Endometrial microvascular endothelial cells (primary cell): Measurements from ENCODE around the gene GDPD3. TPM values are rescaled to one million over a fixed set of nuclear protein-coding genes. Genes with fewer than 3 reads are reported as not detected.

Experiments used
- in situ Hi-C: cut with HindIII; loops from 2 replicates; pipeline ENCODE4 v1.10.0; 2017; ENCODE audit warnings: low sequenced_read_pairs, low pct_unique_long_range_greater_than_20kb; ENCODE audit errors: inconsistent ontology term
- total RNA-seq: library from RNA; depleted of rRNA; stranded (reverse); fragments of >200 nt; gene quantifications from one replicate; pipeline ENCODE4 v1.2.3, GENCODE V29; 2015; ENCODE audit errors: inconsistent ontology term

Gene GDPD3
- total RNA-seq, 1 donor from 2014 or later: 1.3 TPM

DNA sequence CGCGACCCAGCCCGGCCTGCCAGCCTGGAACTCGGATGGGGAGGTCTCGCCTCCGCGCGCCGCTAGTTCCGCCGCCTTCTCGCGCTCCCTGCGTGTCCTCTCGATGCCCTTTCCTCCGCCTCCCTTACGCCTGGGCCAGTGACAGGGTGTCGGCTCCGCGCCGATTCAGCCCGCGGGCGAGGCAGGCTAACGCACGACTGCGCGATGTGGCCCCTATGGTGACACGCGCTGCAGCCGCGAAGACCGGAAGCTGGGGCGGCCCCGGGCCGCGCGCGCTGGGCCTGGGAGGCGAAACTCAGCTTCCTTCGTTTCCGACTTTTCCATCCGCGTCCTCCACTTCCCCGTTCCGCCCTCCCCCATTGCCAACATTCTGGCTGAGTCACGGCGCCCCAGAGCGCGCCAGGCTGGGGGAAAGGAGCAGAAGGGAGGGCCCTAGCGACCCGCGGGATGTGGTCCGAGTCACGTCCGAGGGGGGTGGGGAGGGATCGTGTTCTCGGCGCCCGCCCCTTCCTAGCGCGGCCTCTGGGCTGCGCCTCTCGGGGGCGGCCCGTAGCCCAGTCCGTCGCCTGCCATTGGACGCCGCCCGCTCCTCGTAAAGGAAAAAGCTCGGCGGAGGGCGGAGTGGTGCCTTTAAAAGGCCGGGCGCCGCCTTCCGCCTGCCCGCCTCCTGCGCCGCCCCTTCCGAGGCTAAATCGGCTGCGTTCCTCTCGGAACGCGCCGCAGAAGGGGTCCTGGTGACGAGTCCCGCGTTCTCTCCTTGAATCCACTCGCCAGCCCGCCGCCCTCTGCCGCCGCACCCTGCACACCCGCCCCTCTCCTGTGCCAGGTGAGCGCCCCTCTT lies 48.0 kb downstream of the GDPD3 start, which contains the start of gene ALDOA:
Gene ALDOA, plus strand, starts transcription at position 659 of the 841 bp plus-strand sequence. CDS start 1,138 bp downstream, outside the sequence.
- in situ Hi-C loops: no loop called here

DNA sequence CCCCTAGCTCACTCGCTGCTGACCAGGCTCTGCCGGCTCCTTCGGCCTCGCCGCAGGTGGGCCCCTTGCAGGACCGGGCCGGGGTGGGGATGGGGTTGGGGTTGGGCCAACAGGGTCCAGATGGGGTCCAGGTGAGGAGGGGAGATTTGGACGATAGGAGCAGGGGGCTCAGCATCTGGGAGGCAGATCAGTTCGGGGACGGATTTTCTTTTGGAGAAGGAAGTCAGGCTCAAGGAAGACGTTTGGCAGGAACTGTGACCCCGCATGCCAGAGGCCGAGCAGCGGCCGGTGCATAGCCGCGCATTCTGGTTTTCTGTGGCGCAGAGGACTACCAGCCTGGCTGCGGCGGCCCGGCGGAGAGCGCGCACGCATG lies 48.6 kb downstream of the GDPD3 start:
- in situ Hi-C loops: no loop called here

DNA sequence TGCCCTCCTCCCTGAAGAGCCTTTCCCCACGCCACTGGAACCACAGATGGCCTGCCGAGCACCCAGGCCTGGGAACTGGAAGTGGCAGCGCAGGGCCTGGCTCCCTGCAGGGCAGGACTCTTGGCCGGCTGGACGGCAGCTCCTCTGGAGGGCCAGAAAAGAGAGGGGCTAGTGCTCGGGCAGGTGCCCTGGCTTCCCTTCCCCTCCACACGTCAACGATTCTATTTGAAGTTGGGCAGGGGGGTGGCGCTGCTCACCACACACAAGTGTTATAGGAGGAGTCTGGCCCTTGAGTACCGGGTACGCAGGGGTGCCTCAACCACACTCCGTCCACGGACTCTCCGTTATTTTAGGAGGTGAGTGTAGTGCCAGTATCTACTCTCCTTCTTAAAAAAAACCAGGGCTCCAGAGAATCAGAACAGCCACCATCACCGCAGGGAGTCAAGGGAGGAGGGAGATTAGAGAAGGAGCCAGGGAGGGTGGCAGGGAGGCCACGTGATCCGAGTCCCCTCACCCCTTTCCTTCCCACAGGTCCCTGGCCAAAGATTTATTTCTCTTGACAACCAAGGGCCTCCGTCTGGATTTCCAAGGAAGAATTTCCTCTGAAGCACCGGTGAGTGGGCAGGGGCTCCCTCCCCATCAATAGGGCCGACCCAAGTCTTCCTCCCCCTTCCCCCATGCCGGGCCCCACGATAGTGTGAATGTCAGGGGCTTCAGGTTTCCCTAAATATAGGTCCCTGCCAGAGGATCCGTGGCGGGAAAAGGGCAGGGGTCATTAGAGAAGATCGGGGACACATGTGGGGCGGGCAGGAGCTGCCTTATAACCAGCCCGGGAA lies 49.2 kb downstream of the GDPD3 start:
- in situ Hi-C loops: no loop called here

DNA sequence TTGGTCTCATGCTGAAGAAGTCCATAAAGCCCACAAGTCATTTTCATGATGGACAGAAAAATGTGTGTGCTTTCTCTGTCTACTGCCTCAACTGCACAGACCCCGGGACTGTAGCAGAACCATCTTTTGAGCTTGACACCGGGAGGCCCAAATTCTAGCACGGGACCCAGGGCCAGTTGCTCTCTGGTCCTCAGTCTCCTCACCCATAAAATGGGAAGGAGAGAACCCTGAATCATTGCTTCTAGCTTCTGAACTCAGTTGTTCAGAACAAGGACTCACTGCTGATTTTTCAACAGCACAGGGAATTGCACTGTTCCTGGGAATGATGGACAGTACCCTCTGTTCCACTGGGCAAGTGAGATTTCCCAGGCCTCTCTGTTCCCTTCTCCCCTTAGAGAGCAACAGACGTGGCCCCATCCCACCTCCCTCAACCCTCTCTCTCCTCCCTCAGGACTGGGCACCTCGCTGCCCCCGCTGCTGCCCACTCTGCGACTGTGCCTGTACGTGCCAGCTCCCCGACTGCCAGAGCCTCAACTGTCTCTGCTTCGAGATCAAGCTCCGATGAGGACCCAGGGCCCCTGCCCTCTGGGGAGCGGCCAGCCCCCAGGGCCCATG lies 50.0 kb downstream of the GDPD3 start:
- in situ Hi-C loops: no loop called here

DNA sequence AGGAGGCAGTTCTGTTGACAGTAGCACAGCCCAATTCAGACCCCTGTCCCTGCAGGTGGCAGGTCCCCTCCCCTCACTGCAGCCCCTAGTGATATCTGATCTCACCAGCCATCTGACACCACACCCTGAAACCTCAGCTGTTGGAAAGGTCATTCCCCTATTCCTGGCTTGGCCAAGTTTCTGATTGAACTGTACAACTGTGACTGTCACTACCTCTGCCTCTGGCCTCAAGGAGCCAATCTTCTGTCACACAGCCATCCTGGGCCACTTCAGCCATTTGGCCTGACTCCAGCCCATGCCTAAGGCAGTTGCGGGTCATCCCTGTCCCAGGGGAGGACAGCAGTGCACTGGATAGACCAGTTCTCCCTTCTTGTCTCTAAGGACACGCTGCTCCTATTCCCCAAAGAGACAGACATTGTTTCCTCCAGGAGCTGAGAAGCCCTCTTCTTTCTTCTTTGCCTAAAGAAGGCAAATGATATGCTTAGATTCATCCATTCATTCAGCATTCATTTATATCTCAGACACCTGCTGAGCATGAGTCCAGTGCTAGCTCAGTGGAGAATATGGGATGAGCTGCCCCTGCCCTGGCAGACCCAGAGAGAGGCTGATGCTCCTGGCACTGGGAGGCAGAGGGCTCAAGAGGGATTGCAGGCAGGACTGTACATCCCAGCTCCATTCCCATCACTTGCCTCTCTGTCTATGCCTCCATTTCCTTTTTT lies 52.3 kb downstream of the GDPD3 start:
- in situ Hi-C loops: no loop called here

DNA sequence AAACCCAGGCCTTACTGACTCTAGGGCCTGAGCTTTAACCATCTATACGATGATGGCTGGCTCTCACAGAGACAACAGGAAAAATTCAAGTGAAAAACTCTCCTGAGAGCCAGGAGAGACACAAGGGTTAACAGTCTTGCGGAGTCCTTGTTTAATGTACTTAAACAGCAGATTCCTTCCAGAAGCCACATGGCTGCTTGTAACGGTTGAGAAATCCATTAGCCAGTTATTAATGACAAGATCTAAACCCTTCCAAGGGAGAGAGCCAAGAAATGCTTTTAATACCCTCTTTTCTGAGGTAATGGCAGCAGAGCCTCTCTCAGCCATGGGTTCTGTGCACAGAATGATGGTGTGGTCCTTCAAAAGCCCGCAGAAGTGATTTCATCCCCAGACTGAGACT lies 53.0 kb downstream of the GDPD3 start:
- in situ Hi-C loops: no loop called here

DNA sequence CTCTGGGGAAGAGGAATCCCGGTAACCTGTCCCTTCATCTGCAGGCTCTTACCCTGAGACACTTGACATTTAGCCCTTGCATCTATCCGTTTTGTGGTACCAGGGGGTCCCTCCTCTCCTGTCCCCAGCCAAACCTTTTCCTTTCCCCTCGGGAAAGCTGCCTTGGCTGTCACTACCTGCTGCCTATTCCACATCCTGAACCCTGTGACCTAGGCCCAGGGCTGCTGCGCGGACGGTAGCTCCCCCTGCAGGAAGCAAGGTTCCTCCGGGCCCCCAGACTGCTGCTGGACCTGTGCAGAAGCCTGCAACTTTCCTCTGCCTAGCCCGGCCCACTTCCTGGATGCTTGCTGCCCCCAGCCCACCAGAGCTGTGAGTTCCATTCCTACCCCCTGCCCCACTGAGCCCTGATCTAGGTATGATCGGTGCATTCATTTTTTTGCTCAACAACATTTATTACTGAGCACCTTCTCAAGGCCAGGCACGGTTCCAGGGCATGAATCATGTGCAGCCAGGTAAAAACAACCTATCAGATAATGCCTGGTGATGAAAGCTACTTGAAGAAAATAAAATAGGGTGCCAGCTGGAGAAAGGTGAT lies 58.3 kb downstream of the GDPD3 start:
- in situ Hi-C loops: no loop called here

Other genes with a start within 250 kb of the GDPD3 start
- 0.37 TPM for gene SEZ6L2, start 214.0 kb downstream of the GDPD3 start, total RNA-seq
- gene ASPHD1, start 213.0 kb downstream of the GDPD3 start, total RNA-seq: not detected
- 4.2 TPM for gene KCTD13, start 187.3 kb downstream of the GDPD3 start, total RNA-seq
- 150 TPM for gene TMEM219, start 151.5 kb downstream of the GDPD3 start, total RNA-seq
- gene TAOK2, start 139.7 kb downstream of the GDPD3 start, total RNA-seq: 87.5 TPM
- gene HIRIP3, start 117.9 kb downstream of the GDPD3 start, total RNA-seq: 9.7 TPM
- gene INO80E, start 117.3 kb downstream of the GDPD3 start, total RNA-seq: 104 TPM
- gene DOC2A, start 102.5 kb downstream of the GDPD3 start, total RNA-seq: not detected
- gene C16orf92, start 90.3 kb downstream of the GDPD3 start, total RNA-seq: not detected
- gene TLCD3B, start 82.3 kb downstream of the GDPD3 start, total RNA-seq: 0.84 TPM
- 1,335 TPM for gene ALDOA, start 47.8 kb downstream of the GDPD3 start, total RNA-seq
- gene PPP4C, start 37.5 kb downstream of the GDPD3 start, total RNA-seq: 135 TPM
- not detected for gene TBX6, start 21.6 kb downstream of the GDPD3 start, total RNA-seq
- 10.9 TPM for gene YPEL3, start 17.3 kb downstream of the GDPD3 start, total RNA-seq
- 78.1 TPM for gene MAPK3, start 9.7 kb upstream of the GDPD3 start, total RNA-seq
- 2.5 TPM for gene CORO1A, start 70.1 kb upstream of the GDPD3 start, total RNA-seq
- 1,039 TPM for gene BOLA2B, start 80.1 kb upstream of the GDPD3 start, total RNA-seq
- gene SLX1A, start 80.3 kb upstream of the GDPD3 start, total RNA-seq: 57.4 TPM
- 25.2 TPM for gene SULT1A3, start 85.7 kb upstream of the GDPD3 start, total RNA-seq
- gene NPIPB13, start 134.9 kb upstream of the GDPD3 start, total RNA-seq: not detected
- 72.5 TPM for gene CD2BP2, start 241.8 kb upstream of the GDPD3 start, total RNA-seq